HEK293 (cell line): Measurements from ENCODE around the gene JCAD.
"Not testable (repeated sequence)": the region's sequence is repeated elsewhere in the genome, so short reads cannot be mapped to it uniquely, and the experiment has no call there.

Source experiments
- CTCF ChIA-PET: fragments of 350-600 bp; formaldehyde crosslinking; extraction: SDS; loops from one replicate; lab custom pipeline; 2021; ENCODE audit warnings: antibody characterized with exemption; lab: Yijun Ruan, JAX
- POLR2A ChIA-PET: fragments of 300-600 bp; formaldehyde crosslinking; extraction: SDS; loops from one replicate; lab custom pipeline; 2020; ENCODE audit warnings: antibody characterized with exemption, inconsistent platforms; lab: Yijun Ruan, JAX
- H3K27ac ChIP-seq: fragments of 200-500 bp; sonication (Bioruptor generic); 2 replicates; pipeline ENCODE4 v1.5.1; 2014; ENCODE audit warnings: low read depth, low read length, control low read depth, inconsistent platforms; ENCODE audit errors: extremely low read depth
- H3K36me3 ChIP-seq, 2 experiments: fragments of 200-500 bp in 1 of 2; sonication (Bioruptor generic) in 1 of 2; 1 replicate in 1 of 2; 2 replicates in 1 of 2; pipeline ENCODE4 v1.5.1; 2014 to 2017; ENCODE audit warnings: inconsistent platforms in 2 of 2, low read length in 2 of 2; ENCODE audit not compliant: control insufficient read depth in 2 of 2, insufficient read depth in 1 of 2
- H3K4me1 ChIP-seq: fragments of 200-500 bp; sonication (Bioruptor generic); 2 replicates; pipeline ENCODE4 v1.5.1; 2014; ENCODE audit warnings: mild to moderate bottlenecking, low read length, inconsistent platforms; ENCODE audit not compliant: control insufficient read depth, insufficient read depth
- H3K4me3 ChIP-seq: 2 replicates; pipeline ENCODE4 v1.5.1; 2011; ENCODE audit warnings: low read depth, mild to moderate bottlenecking, control low read depth, low read length, moderate library complexity
- H3K9me3 ChIP-seq: fragments of 200-500 bp; sonication (Bioruptor generic); 2 replicates; pipeline ENCODE4 v1.5.1; 2014; ENCODE audit warnings: low read depth, low read length, inconsistent platforms; ENCODE audit not compliant: control insufficient read depth, insufficient read depth
- BCL6B ChIP-seq: fragments of 450-650 bp; formaldehyde crosslinking; IDR thresholded peaks from 2 replicates; pipeline ENCODE4 v1.5.1; 2017; ENCODE audit warnings: missing biosample characterization, missing genetic modification characterization
- CTCF ChIP-seq: fragments of 450-650 bp; formaldehyde crosslinking; IDR thresholded peaks from 2 replicates; pipeline ENCODE4 v1.5.1; 2016; ENCODE audit warnings: missing biosample characterization, missing genetic modification characterization
- SALL2 ChIP-seq: fragments of 450-650 bp; formaldehyde crosslinking; IDR thresholded peaks from 2 replicates; pipeline ENCODE4 v1.5.0; 2017; ENCODE audit warnings: missing biosample characterization, mild to moderate bottlenecking, missing genetic modification characterization, borderline replicate concordance
- SP3 ChIP-seq: fragments of 450-650 bp; formaldehyde crosslinking; IDR thresholded peaks from 2 replicates; pipeline ENCODE4 v1.5.1; 2016; ENCODE audit warnings: missing biosample characterization, missing genetic modification characterization
- SP7 ChIP-seq: fragments of 450-650 bp; formaldehyde crosslinking; IDR thresholded peaks from 2 replicates; pipeline ENCODE4 v1.5.1; 2016; ENCODE audit warnings: missing biosample characterization, missing genetic modification characterization
- WT1 ChIP-seq: fragments of 450-650 bp; formaldehyde crosslinking; IDR thresholded peaks from 2 replicates; pipeline ENCODE4 v1.5.1; 2016; ENCODE audit warnings: missing biosample characterization, missing genetic modification characterization
- YY2 ChIP-seq: fragments of 450-650 bp; formaldehyde crosslinking; IDR thresholded peaks from 2 replicates; pipeline ENCODE4 v1.5.1; 2016; ENCODE audit warnings: missing biosample characterization, missing genetic modification characterization
- ZNF132 ChIP-seq: fragments of 450-650 bp; formaldehyde crosslinking; IDR thresholded peaks from 2 replicates; pipeline ENCODE4 v1.5.1; 2017; ENCODE audit warnings: missing biosample characterization, missing genetic modification characterization, borderline replicate concordance
- ZNF146 ChIP-seq: fragments of 450-650 bp; formaldehyde crosslinking; IDR thresholded peaks from 2 replicates; pipeline ENCODE4 v1.5.1; 2016; ENCODE audit warnings: missing biosample characterization, missing genetic modification characterization
- ZNF292 ChIP-seq: fragments of 450-650 bp; formaldehyde crosslinking; IDR thresholded peaks from 2 replicates; pipeline ENCODE4 v1.5.1; 2016; ENCODE audit warnings: low read depth, missing biosample characterization, missing genetic modification characterization, borderline replicate concordance
- ZNF501 ChIP-seq: fragments of 450-650 bp; formaldehyde crosslinking; IDR thresholded peaks from 2 replicates; pipeline ENCODE4 v1.5.1; 2016; ENCODE audit warnings: missing biosample characterization, missing genetic modification characterization
- ZNF529 ChIP-seq: fragments of 450-650 bp; formaldehyde crosslinking; IDR thresholded peaks from 2 replicates; pipeline ENCODE4 v1.5.1; 2017; ENCODE audit warnings: missing genetic modification characterization, missing biosample characterization; ENCODE audit not compliant: insufficient replicate concordance
- ZNF548 ChIP-seq: fragments of 450-650 bp; formaldehyde crosslinking; IDR thresholded peaks from 2 replicates; pipeline ENCODE4 v1.5.1; 2016; ENCODE audit warnings: missing biosample characterization, missing genetic modification characterization
- ZNF555 ChIP-seq: fragments of 450-650 bp; formaldehyde crosslinking; conservative IDR thresholded peaks from 2 replicates; pipeline ENCODE4 v1.5.1; 2017; ENCODE audit warnings: missing biosample characterization, mild to moderate bottlenecking, missing genetic modification characterization, inconsistent platforms
- ZNF76 ChIP-seq: fragments of 450-650 bp; formaldehyde crosslinking; IDR thresholded peaks from 2 replicates; pipeline ENCODE4; 2016; ENCODE audit warnings: low read depth, missing biosample characterization, missing genetic modification characterization, borderline replicate concordance
- ZNF777 ChIP-seq: fragments of 450-650 bp; formaldehyde crosslinking; IDR thresholded peaks from 2 replicates; pipeline ENCODE4 v1.5.1; 2017; ENCODE audit warnings: missing biosample characterization, missing genetic modification characterization, borderline replicate concordance
- TF ChIP-seq, protein P1 (sequence below): fragments of 450-650 bp; formaldehyde crosslinking; IDR thresholded peaks from 2 replicates; pipeline ENCODE4; 2016; ENCODE audit warnings: missing biosample characterization, missing genetic modification characterization

Gene JCAD

GRCh38 chr10:30059209-30060107, at the start of gene JCAD (continued):
- TF ChIP-seq CTCF (tag by site-specific recombination) (0 out of 2 replicates have a peak, but pooled peaks have one; percentile 17), SP3 (tag by site-specific recombination) (peak; percentile 68), ZNF501 (tag by site-specific recombination) (no peak)

GRCh38 chr10:30106987-30107386, 47.6 kb upstream of the JCAD start:
- Histone ChIP-seq H3K4me3 (no peak overlapping the region), H3K9me3 (no peaks in the 10 kb centered on the region), H3K36me3 (no peaks in the 10 kb centered on the region), H3K4me1 (no peaks in the 10 kb centered on the region), H3K27ac (no peak overlapping the region)
- ChIA-PET CTCF (no interaction called here), POLR2A (no interaction called here)
- TF ChIP-seq ZNF548 (tag by site-specific recombination): no peak
- no peak for TF ChIP-seq ZNF777 (tag by site-specific recombination)

- POLR2A ChIA-PET: no interaction called here
- Histone ChIP-seq H3K27ac (no peak overlapping the region), H3K4me3 (no peak overlapping the region), H3K4me1 (no peaks in the 10 kb centered on the region)
- TF ChIP-seq YY2 (no peak), BCL6B (tag by site-specific recombination) (0 out of 2 replicates have a peak, but pooled peaks have one; percentile 27)
- TF ChIP-seq, all 188 proteins: peak for 1
- CTCF ChIA-PET: no interaction called here
- Histone ChIP-seq H3K36me3 (no peaks in the 10 kb centered on the region), H3K9me3 (no peaks in the 10 kb centered on the region)
Observed at GRCh38 chr10:30103595-30104320, 44.4 kb upstream of the JCAD start.

DNA sequence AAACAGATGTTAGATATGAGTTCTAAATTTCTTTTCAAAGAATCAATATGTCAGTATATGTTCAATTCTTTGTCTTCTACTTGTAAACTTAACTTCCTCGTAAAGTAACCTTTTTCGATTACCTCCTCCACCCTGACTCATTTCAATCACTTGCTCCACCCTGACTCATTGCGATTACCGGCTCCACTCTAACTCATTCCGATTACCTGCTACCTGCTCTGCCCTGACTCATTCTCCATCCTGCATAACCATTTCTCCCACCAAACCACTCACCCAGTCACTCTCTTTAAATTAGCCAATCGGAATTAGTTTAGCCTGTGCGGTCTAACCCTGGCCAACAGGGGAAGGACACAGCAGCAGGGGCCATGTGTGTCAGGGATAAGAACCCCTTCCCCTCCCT, 40.3 kb upstream of the JCAD start:
- POLR2A ChIA-PET, H3K4me3 ChIP-seq, H3K36me3 ChIP-seq, H3K9me3 ChIP-seq, H3K27ac ChIP-seq, H3K4me1 ChIP-seq: not testable (repeated sequence)
- CTCF ChIA-PET: interaction anchor here (0.7 kb wide), 1 partner anchor 310 kb away, joined by 4 read pairs; no protein-coding TSS in a partner anchor

DNA sequence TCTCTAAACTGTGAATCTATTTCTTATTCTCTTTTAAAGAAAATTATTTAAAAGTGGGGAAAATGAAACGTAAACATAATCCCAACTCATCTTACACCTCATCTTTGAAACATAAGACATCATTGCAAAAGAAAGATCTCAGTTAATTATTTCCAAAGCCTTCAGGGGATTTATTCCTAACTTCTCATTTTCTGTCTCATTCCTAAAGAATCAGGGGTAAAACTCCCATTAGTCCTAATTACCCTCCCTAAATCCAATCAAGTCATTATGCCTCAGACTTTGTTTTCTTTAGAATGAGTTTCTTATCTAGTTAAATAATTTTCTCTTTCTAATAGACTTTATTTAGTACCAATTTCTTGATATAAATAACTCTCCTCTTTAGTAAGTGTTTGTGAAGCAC, 39.7 kb upstream of the JCAD start:
- Histone ChIP-seq H3K36me3 (no peaks in the 10 kb centered on the region), H3K4me3 (no peak overlapping the region), H3K27ac (no peak overlapping the region), H3K9me3 (no peaks in the 10 kb centered on the region), H3K4me1 (no peaks in the 10 kb centered on the region)
- ChIA-PET CTCF (interaction anchor here (0.7 to 1.5 kb wide), 2 partner anchors 101 to 134 kb away, joined by 3 to 5 read pairs; no protein-coding TSS in a partner anchor), POLR2A (no interaction called here)
- TF ChIP-seq ZNF132 (tag by site-specific recombination) (no peak), WT1 (tag by site-specific recombination) (no peak), ZNF555 (tag by site-specific recombination) (no peak), ZNF146 (tag by site-specific recombination) (no peak), ZNF76 (tag by site-specific recombination) (no peak), ZNF292 (tag by site-specific recombination) (no peak), SALL2 (no peak), ZNF529 (tag by site-specific recombination) (no peak), CTCF (tag by site-specific recombination) (no peak), SP7 (no peak)
- TF ChIP-seq, protein P1, sequence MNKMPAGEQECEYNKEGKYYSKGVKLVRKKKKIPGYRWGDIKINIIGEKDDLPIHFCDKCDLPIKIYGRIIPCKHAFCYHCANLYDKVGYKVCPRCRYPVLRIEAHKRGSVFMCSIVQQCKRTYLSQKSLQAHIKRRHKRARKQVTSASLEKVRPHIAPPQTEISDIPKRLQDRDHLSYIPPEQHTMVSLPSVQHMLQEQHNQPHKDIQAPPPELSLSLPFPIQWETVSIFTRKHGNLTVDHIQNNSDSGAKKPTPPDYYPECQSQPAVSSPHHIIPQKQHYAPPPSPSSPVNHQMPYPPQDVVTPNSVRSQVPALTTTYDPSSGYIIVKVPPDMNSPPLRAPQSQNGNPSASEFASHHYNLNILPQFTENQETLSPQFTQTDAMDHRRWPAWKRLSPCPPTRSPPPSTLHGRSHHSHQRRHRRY (tag by site-specific recombination): no peak
